HG02943 (cell line): Measurements from ENCODE around the gene FCHSD1.

ENCODE experiments used
- ATAC-seq: cut with Tn5 transposase; IDR thresholded peaks from one replicate; pipeline ENCODE4 v1.9.1; 2021; ENCODE audit warnings: mild to moderate bottlenecking, low read depth, moderate library complexity; ENCODE audit not compliant: unreplicated experiment

The FCHSD1 gene

GRCh38 chr5:141646026-141646425, 5.2 kb downstream of the FCHSD1 start:
- ATAC-seq = no peak

GRCh38 chr5:141641634-141642267, 9.5 kb downstream of the FCHSD1 start:
- ATAC-seq = no peak

GRCh38 chr5:141640698-141641097, 10.5 kb downstream of the FCHSD1 start:
- ATAC-seq = no peak

- no peak for ATAC-seq
Measured at GRCh38 chr5:141640051-141640415, 11.2 kb downstream of the FCHSD1 start.

- ATAC-seq = no peak
Measured at GRCh38 chr5:141639357-141640050, 11.7 kb downstream of the FCHSD1 start.

GRCh38 chr5:141638771-141639170, 12.4 kb downstream of the FCHSD1 start:
- no peak for ATAC-seq

GRCh38 chr5:141637767-141638419, 13.3 kb downstream of the FCHSD1 start:
- no peak for ATAC-seq

- peak; percentile 35 for ATAC-seq
Measured at GRCh38 chr5:141637123-141637766, 14.0 kb downstream of the FCHSD1 start.

GRCh38 chr5:141636413-141637122, 14.7 kb downstream of the FCHSD1 start, which contains the start of the genes HDAC3 and RELL2:
HDAC3 (minus strand) TSS chr5:141636849; CDS start chr5:141636790, 59 bp downstream.
RELL2 (plus strand) TSS chr5:141636997; CDS start chr5:141638226, 1,229 bp downstream.
- peak; percentile 70 for ATAC-seq

- no peak for ATAC-seq
Measured at GRCh38 chr5:141636106-141636412, 15.2 kb downstream of the FCHSD1 start.

GRCh38 chr5:141635646-141636045, 15.6 kb downstream of the FCHSD1 start:
- no peak for ATAC-seq

GRCh38 chr5:141634720-141635119, 16.5 kb downstream of the FCHSD1 start:
- no peak for ATAC-seq

- ATAC-seq = peak; percentile 46
Measured at GRCh38 chr5:141633871-141634561, 17.2 kb downstream of the FCHSD1 start.

- ATAC-seq = no peak
Measured at GRCh38 chr5:141632650-141633049, 18.6 kb downstream of the FCHSD1 start.

GRCh38 chr5:141630570-141631140, 20.6 kb downstream of the FCHSD1 start:
- ATAC-seq = no peak

- ATAC-seq = no peak
Measured at GRCh38 chr5:141628175-141628788, 22.9 kb downstream of the FCHSD1 start.

- ATAC-seq = no peak
Measured at GRCh38 chr5:141623611-141624010, 27.6 kb downstream of the FCHSD1 start.

- peak; percentile 35 for ATAC-seq
Measured at GRCh38 chr5:141623186-141623585, 28.0 kb downstream of the FCHSD1 start.
